SU-DHL-6 (cell line): Measurements from ENCODE around the gene WDR82.

Experiments
- CTCF ChIP-seq: fragments of 200-600 bp; sonication (generic); IDR thresholded peaks from one replicate; pipeline ENCODE4 v1.5.1; 2017; ENCODE audit warnings: antibody characterized with exemption, mild to moderate bottlenecking, low read length, moderate library complexity; ENCODE audit not compliant: insufficient read depth, poor library complexity, severe bottlenecking
- EZH2phosphoT487 ChIP-seq: fragments of 200-600 bp; sonication (generic), shearing (Covaris generic); conservative IDR thresholded peaks from 2 replicates; pipeline ENCODE4 v1.6.1; 2018; ENCODE audit warnings: mild to moderate bottlenecking, antibody characterized with exemption, low read length, moderate library complexity, mixed read lengths

GRCh38 chr3:52237006-52237656 is 41.3 kb downstream of the WDR82 start:
- TF ChIP-seq CTCF (no peak), EZH2phosphoT487 (no peak)
